HepG2 (cell line): ENCODE measurements around the gene HHATL. TPM values are rescaled to one million over a fixed set of nuclear protein-coding genes. Genes with fewer than 3 reads are reported as not detected.

Experiments used
- ARHGAP35 ChIP-seq: sonication (generic); formaldehyde crosslinking; IDR thresholded peaks from 2 replicates; pipeline ENCODE4 v1.9.0; 2022; ENCODE audit warnings: mild to moderate bottlenecking, inconsistent platforms, moderate library complexity, missing genetic modification reagents, borderline replicate concordance
- CC2D1A ChIP-seq: sonication (generic); formaldehyde crosslinking; IDR thresholded peaks from 2 replicates; pipeline ENCODE4 v1.8.1; 2023; ENCODE audit warnings: mild to moderate bottlenecking, missing genetic modification reagents
- ELF4 ChIP-seq: sonication (generic); formaldehyde crosslinking; IDR thresholded peaks from 2 replicates; pipeline ENCODE4 v1.5.0; 2020; ENCODE audit warnings: missing genetic modification reagents, mild to moderate bottlenecking, moderate library complexity, borderline replicate concordance
- FOXA3 ChIP-seq: IDR thresholded peaks from 2 replicates; pipeline ENCODE4 v1.6.1; 2016; ENCODE audit warnings: missing genetic modification reagents, missing compliant biosample characterization
- IRX3 ChIP-seq: sonication (generic); formaldehyde crosslinking; IDR thresholded peaks from 2 replicates; pipeline ENCODE4 v1.8.1; 2023; ENCODE audit warnings: mild to moderate bottlenecking, low read depth, missing genetic modification reagents, borderline replicate concordance
- MIER3 ChIP-seq: IDR thresholded peaks from 2 replicates; pipeline ENCODE4 v1.6.1; 2016; ENCODE audit warnings: missing compliant biosample characterization, borderline replicate concordance
- RFXAP ChIP-seq: sonication (generic); formaldehyde crosslinking; IDR thresholded peaks from 2 replicates; pipeline ENCODE4 v1.4.0; 2020; ENCODE audit warnings: missing genetic modification reagents, borderline replicate concordance
- RXRB ChIP-seq: IDR thresholded peaks from 2 replicates; pipeline ENCODE4 v1.6.1; 2016; ENCODE audit warnings: borderline replicate concordance, missing genetic modification reagents, missing compliant biosample characterization
- SIN3B ChIP-seq: fragments of 150-350 bp; IDR thresholded peaks from 2 replicates; pipeline ENCODE4 v1.6.1; 2014; ENCODE audit warnings: low read length
- SIX4 ChIP-seq: sonication (generic); formaldehyde crosslinking; IDR thresholded peaks from 2 replicates; pipeline ENCODE4 v1.4.0; 2020; ENCODE audit warnings: missing genetic modification reagents
- TBX3 ChIP-seq: fragments of 450-650 bp; IDR thresholded peaks from 2 replicates; pipeline ENCODE4 v1.6.1; 2017; ENCODE audit warnings: antibody characterized with exemption, mild to moderate bottlenecking, inconsistent platforms, borderline replicate concordance
- ZC3H4 ChIP-seq: sonication (generic); formaldehyde crosslinking; IDR thresholded peaks from 2 replicates; pipeline ENCODE4 v1.4.0; 2020; ENCODE audit warnings: missing genetic modification reagents, borderline replicate concordance
- ZNF121 ChIP-seq: sonication (generic); formaldehyde crosslinking; IDR thresholded peaks from 2 replicates; pipeline ENCODE4 v1.5.0; 2020; ENCODE audit warnings: mild to moderate bottlenecking, missing genetic modification reagents
- ZNF224 ChIP-seq: sonication (generic); formaldehyde crosslinking; IDR thresholded peaks from 2 replicates; pipeline ENCODE4 v1.5.0; 2020; ENCODE audit warnings: mild to moderate bottlenecking, missing genetic modification reagents
- ZNF24 ChIP-seq: fragments of 450-650 bp; IDR thresholded peaks from 2 replicates; pipeline ENCODE4 v1.6.1; 2017; ENCODE audit warnings: antibody characterized with exemption, mild to moderate bottlenecking
- ZNF337 ChIP-seq: sonication (generic); formaldehyde crosslinking; IDR thresholded peaks from 2 replicates; pipeline ENCODE4 v1.5.1; 2020; ENCODE audit warnings: missing genetic modification reagents, low read depth, mild to moderate bottlenecking, borderline replicate concordance
- ZNF550 ChIP-seq: sonication (generic); formaldehyde crosslinking; IDR thresholded peaks from 2 replicates; pipeline ENCODE4 v1.4.0; 2020; ENCODE audit warnings: mild to moderate bottlenecking, missing genetic modification reagents, borderline replicate concordance
- polyA plus RNA-seq, 8 experiments: library from polyadenylated mRNA; depleted of rRNA in 3 of 8; stranded (reverse) in 7 of 8; unstranded in 1 of 8; fragments of >200 nt; fragmentation: Illumina TruSeq in 4 of 8; extraction: Trizol in 4 of 8; gene quantifications; 2 replicates each; pipeline versions ENCODE4 v1.2.1 to v1.2.3, GENCODE V29; 2011 to 2016; ENCODE audit warnings: low read depth in 4 of 8, missing spikeins in 1 of 8, mixed read lengths in 1 of 8; ENCODE audit not compliant: insufficient read depth in 1 of 8
- total RNA-seq, 5 experiments: library from RNA; depleted of rRNA; stranded (reverse); fragments of >200 nt; fragmentation: Illumina TruSeq; extraction: Trizol; gene quantifications; 2 replicates each; pipeline ENCODE4 v1.2.3, GENCODE V29; 2016; ENCODE audit warnings: low read depth in 1 of 5
- TF ChIP-seq, protein P1 (sequence below): sonication (generic); formaldehyde crosslinking; IDR thresholded peaks from 2 replicates; pipeline ENCODE4 v1.4.0; 2020; ENCODE audit warnings: missing genetic modification reagents
- TF ChIP-seq, protein P2 (sequence below): sonication (generic); formaldehyde crosslinking; IDR thresholded peaks from 2 replicates; pipeline ENCODE4 v1.8.0; 2022; ENCODE audit warnings: missing genetic modification reagents, mild to moderate bottlenecking, borderline replicate concordance
- TF ChIP-seq, protein P3 (sequence below): sonication (generic); formaldehyde crosslinking; IDR thresholded peaks from 2 replicates; pipeline ENCODE4 v1.4.0; 2020; ENCODE audit warnings: missing genetic modification reagents
- TF ChIP-seq, protein P4 (sequence below): sonication (generic); formaldehyde crosslinking; IDR thresholded peaks from 2 replicates; pipeline ENCODE4 v1.4.0; 2020; ENCODE audit warnings: mild to moderate bottlenecking, missing genetic modification reagents

HHATL gene
- total and polyA plus RNA-seq, 2 of the 13 experiments (the other 11 are each of a cell fraction or from before 2014, with no cell fraction given), result 0.26 TPM; not detected in 1

GRCh38 chr3:42732196-42732828 is 29.7 kb upstream of the HHATL start (continued):
- TF ChIP-seq RFXAP, result peak; percentile 85; the same call in 1 of the 2 replicates
- peak; percentile 60; the same call in 1 of the 2 replicates for TF ChIP-seq IRX3 (CRISPR knock-in tag)
- peak; percentile 94 for TF ChIP-seq FOXA3 (CRISPR knock-in tag)
- TF ChIP-seq ZC3H4 (CRISPR knock-in tag), result no peak
- no peak for TF ChIP-seq SIN3B
- TF ChIP-seq, protein P1, sequence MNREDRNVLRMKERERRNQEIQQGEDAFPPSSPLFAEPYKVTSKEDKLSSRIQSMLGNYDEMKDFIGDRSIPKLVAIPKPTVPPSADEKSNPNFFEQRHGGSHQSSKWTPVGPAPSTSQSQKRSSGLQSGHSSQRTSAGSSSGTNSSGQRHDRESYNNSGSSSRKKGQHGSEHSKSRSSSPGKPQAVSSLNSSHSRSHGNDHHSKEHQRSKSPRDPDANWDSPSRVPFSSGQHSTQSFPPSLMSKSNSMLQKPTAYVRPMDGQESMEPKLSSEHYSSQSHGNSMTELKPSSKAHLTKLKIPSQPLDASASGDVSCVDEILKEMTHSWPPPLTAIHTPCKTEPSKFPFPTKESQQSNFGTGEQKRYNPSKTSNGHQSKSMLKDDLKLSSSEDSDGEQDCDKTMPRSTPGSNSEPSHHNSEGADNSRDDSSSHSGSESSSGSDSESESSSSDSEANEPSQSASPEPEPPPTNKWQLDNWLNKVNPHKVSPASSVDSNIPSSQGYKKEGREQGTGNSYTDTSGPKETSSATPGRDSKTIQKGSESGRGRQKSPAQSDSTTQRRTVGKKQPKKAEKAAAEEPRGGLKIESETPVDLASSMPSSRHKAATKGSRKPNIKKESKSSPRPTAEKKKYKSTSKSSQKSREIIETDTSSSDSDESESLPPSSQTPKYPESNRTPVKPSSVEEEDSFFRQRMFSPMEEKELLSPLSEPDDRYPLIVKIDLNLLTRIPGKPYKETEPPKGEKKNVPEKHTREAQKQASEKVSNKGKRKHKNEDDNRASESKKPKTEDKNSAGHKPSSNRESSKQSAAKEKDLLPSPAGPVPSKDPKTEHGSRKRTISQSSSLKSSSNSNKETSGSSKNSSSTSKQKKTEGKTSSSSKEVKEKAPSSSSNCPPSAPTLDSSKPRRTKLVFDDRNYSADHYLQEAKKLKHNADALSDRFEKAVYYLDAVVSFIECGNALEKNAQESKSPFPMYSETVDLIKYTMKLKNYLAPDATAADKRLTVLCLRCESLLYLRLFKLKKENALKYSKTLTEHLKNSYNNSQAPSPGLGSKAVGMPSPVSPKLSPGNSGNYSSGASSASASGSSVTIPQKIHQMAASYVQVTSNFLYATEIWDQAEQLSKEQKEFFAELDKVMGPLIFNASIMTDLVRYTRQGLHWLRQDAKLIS (CRISPR knock-in tag), result no peak
- peak; percentile 88 for TF ChIP-seq SIX4 (CRISPR knock-in tag)
- TF ChIP-seq ZNF24, result no peak
- peak; percentile 94 for TF ChIP-seq RXRB (CRISPR knock-in tag)
- no peak for TF ChIP-seq ZNF224 (CRISPR knock-in tag)
- TF ChIP-seq, protein P2, sequence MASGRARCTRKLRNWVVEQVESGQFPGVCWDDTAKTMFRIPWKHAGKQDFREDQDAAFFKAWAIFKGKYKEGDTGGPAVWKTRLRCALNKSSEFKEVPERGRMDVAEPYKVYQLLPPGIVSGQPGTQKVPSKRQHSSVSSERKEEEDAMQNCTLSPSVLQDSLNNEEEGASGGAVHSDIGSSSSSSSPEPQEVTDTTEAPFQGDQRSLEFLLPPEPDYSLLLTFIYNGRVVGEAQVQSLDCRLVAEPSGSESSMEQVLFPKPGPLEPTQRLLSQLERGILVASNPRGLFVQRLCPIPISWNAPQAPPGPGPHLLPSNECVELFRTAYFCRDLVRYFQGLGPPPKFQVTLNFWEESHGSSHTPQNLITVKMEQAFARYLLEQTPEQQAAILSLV, result peak; percentile 81; the same call in 1 of the 2 replicates
- peak; percentile 61; the same call in 1 of the 2 replicates for TF ChIP-seq TBX3
- no peak for TF ChIP-seq MIER3 (CRISPR knock-in tag)
- TF ChIP-seq ZNF550 (CRISPR knock-in tag), result no peak
- TF ChIP-seq ARHGAP35 (CRISPR knock-in tag), result peak; percentile 1; the same call in 1 of the 2 replicates
- no peak for TF ChIP-seq ELF4 (CRISPR knock-in tag)
- TF ChIP-seq ZNF337 (CRISPR knock-in tag), result 0 out of 2 replicates have a peak, but pooled peaks have one; percentile 28
- TF ChIP-seq CC2D1A (CRISPR knock-in tag), result no peak
- peak; percentile 12; the same call in 1 of the 2 replicates for TF ChIP-seq ZNF121 (CRISPR knock-in tag)
- TF ChIP-seq, protein P3, sequence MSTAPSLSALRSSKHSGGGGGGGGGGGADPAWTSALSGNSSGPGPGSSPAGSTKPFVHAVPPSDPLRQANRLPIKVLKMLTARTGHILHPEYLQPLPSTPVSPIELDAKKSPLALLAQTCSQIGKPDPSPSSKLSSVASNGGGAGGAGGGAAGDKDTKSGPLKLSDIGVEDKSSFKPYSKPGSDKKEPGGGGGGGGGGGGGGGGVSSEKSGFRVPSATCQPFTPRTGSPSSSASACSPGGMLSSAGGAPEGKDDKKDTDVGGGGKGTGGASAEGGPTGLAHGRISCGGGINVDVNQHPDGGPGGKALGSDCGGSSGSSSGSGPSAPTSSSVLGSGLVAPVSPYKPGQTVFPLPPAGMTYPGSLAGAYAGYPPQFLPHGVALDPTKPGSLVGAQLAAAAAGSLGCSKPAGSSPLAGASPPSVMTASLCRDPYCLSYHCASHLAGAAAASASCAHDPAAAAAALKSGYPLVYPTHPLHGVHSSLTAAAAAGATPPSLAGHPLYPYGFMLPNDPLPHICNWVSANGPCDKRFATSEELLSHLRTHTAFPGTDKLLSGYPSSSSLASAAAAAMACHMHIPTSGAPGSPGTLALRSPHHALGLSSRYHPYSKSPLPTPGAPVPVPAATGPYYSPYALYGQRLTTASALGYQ (CRISPR knock-in tag), result peak; percentile 88; the same call in 1 of the 2 replicates
- TF ChIP-seq, protein P4, sequence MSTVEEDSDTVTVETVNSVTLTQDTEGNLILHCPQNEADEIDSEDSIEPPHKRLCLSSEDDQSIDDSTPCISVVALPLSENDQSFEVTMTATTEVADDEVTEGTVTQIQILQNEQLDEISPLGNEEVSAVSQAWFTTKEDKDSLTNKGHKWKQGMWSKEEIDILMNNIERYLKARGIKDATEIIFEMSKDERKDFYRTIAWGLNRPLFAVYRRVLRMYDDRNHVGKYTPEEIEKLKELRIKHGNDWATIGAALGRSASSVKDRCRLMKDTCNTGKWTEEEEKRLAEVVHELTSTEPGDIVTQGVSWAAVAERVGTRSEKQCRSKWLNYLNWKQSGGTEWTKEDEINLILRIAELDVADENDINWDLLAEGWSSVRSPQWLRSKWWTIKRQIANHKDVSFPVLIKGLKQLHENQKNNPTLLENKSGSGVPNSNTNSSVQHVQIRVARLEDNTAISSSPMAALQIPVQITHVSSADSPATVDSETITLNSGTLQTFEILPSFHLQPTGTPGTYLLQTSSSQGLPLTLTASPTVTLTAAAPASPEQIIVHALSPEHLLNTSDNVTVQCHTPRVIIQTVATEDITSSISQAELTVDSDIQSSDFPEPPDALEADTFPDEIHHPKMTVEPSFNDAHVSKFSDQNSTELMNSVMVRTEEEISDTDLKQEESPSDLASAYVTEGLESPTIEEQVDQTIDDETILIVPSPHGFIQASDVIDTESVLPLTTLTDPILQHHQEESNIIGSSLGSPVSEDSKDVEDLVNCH (CRISPR knock-in tag), result no peak
